Fibroblast of pulmonary artery (primary cell): ENCODE measurements around the gene BCL2L1.

Experiments
- DNase-seq: peaks from one replicate; pipeline ENCODE4 v3.0.0-alpha.2; 2010; ENCODE audit warnings: low read depth
- H3K4me3 ChIP-seq: replicated peaks from 2 replicates; pipeline ENCODE4 v1.5.1; 2011; ENCODE audit warnings: low read depth, mild to moderate bottlenecking, control low read depth, low read length, moderate library complexity
- CTCF ChIP-seq: IDR thresholded peaks from 2 replicates; pipeline ENCODE4 v1.5.1; 2011; ENCODE audit warnings: mild to moderate bottlenecking, control low read depth, low read length, inconsistent platforms; ENCODE audit errors: missing control alignments

The BCL2L1 gene

GRCh38 chr20:31676609-31676989 is 46.1 kb downstream of the BCL2L1 start:
- no peak overlapping the region for H3K4me3 ChIP-seq
- TF ChIP-seq CTCF: no peak
- no peak for DNase-seq

DNA sequence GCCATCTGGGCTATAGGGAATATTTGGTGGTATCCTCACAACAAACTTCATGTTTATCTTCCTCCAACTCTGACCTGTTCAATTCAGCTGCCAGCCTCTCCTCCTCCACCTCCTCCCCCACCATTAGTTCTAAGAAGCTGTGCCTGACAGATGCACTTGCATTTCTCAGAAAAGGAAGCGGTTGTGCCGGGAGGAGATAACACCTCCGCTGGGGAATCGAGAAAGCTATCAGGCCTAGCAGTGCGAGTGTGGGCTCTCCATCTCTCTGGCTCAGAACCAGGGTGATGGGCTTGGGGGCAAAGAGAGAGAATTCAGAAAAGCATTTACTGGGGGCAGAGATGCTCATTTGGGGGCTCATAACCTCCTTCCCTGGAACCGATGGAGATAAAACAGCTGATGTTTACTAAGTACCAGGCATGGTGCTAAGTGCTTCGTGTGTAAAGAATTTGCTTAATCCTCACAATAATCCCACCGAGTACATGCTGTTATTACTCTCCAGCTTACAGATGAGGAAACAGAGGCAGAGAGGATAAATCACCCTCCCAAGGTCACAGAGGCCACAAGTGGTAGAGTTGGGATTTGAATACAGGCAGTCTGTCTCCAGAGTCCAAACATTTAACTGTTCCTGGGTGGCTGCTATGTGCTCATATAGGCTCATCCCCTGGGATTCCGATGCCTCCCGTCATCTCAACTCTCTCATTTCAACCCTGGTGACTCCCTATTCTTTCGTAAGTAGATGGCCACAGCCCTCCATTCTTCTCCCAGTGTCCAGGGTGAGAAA is 46.6 kb downstream of the BCL2L1 start:
- H3K4me3 ChIP-seq: peak overlapping the region; percentile 20
- peak; percentile 71 for DNase-seq
- TF ChIP-seq CTCF: no peak

DNA sequence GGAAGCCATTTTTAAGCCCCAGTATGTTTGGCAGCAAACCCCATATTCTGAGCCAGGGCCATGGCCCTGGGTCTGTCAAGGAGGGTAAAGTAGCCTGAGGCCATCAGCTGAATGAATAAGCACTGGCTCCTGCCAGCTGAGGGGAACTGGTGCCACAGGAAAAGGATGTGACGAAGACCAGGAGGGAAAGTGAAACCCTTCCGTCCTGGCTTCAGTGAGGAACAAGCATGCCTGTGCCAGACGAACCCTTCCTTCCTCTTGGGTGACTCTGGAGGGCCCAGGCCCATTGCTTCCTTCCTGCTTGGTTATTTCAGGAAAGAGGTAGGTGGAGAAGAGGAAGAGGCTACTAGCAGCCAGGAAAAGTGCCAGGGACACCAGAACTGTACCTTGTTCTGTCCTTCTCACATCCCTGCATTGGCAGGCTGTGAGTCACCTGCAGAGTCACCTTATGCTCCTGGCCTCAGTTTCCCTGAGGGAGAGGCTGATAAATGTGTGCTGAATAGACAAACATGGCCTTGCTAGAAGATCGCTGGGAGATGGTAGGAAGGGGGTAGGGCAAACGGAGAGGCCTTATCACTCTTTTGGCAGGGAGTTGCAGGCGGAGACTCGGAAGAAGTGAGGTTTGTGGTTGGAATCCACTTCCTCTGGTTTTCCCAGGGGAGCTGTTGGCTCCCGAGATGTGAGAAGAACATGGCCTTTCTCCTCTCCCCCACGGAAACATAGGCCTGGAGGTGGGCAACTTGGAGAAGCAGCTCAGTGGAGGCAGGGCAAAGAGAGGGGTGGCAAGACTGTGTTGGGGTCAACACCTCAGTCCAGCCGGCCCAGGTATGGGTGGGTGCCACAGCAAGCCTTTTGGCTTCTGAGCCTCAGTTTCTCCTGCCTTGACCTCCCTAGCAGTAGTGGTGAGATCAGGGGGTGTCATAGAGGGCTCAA is 47.5 kb downstream of the BCL2L1 start:
- TF ChIP-seq CTCF: no peak
- DNase-seq: peak; percentile 93
- H3K4me3 ChIP-seq: peak overlapping the region; percentile 20

DNA sequence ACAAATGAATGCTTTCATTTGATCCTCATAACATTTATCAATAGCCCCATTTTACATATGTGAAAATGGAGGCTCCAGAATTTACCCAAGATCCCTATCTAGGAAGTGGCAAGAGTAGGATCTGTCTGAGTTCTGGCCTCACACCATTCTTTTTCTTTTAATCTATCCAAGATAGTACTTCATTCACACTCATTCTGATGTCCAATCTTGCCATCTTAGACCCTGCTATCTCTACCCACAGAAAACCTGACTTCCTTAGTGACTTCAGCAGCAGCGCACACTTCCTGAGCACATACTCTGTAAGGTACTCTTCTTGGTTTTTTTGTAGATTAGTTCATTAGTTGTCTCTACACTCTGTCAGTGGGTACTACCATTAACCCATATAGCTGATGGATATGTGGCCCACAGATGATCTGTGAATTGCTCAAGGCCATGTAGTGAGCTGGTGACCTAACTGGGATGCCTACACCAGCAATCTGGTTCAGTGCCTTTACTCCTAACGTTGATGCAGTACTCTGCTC is 48.7 kb downstream of the BCL2L1 start:
- DNase-seq: no peak
- no peak for TF ChIP-seq CTCF
- H3K4me3 ChIP-seq: no peak overlapping the region

DNA sequence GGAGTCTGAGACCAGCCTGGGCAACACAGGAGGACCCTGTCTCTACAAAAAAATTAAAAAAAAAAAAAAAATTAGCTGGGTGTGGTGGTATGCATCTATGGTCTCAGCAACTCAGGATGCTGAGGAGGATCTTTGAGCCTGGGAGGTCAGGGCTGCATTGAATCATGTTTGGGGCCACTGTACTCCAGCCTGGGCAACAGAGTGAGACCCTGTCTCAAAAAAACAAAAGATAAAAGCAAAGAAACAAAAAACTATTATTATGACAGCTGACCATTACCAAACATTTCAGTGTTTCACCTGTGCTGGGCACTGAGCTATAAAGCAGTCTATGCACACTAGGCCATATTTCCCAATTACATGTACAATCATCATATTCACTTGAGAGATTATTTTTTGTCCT is 49.2 kb downstream of the BCL2L1 start:
- no peak overlapping the region for H3K4me3 ChIP-seq
- DNase-seq: no peak
- TF ChIP-seq CTCF: no peak

DNA sequence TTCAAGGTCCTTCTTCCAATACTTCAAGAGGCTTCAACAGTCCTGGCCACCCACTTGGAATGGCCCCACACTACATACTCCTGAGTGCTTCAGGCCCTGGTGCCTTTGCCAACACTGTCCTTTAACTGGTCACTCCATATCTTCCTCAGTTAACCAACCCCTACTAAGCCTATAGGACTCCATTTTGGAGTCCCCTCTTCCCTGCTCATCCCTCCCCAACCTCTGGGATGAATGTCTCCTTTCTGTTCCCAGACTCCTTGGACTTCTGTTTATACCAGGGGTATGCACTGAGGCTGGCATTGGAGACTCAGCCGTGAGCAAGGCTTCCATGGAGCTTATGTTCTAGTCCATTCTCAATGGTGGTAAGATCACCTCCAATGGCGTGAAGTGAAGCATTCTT is 51.3 kb downstream of the BCL2L1 start:
- DNase-seq: no peak
- H3K4me3 ChIP-seq: no peak overlapping the region
- TF ChIP-seq CTCF: no peak
